C1 segment of cervical spinal cord (tissue), 14 donors: ENCODE results near the gene GIGYF2.
"Not testable (repeated sequence)": the region's sequence is repeated elsewhere in the genome, so short reads cannot be mapped to it uniquely, and the experiment has no call there.

Experiments used
- DNase-seq, 14 donors: peaks; one replicate each; lab custom pipeline; 2025; lab: John Stamatoyannopoulos, UW

Gene GIGYF2

DNA sequence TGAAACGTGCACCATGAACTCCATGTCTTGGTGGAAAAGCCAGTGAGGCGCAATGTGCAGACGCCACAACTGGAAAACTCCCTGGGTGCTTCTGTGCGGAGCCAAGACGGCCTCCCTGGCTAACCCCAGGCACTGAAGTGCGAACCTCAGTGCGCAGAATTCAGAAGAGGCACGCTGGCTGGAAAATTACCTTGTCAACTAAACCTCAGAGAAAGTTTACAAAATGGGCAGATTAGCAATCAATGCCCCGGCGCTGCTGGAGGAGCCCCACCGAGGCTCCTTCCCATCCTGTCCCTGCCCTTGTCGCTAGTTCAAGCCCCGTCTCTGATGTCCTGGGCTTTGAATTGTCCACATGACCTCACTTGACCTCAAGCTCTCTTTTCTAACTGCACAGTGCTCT, 195.1 kb downstream of the GIGYF2 start:
- no peak for DNase-seq

DNA sequence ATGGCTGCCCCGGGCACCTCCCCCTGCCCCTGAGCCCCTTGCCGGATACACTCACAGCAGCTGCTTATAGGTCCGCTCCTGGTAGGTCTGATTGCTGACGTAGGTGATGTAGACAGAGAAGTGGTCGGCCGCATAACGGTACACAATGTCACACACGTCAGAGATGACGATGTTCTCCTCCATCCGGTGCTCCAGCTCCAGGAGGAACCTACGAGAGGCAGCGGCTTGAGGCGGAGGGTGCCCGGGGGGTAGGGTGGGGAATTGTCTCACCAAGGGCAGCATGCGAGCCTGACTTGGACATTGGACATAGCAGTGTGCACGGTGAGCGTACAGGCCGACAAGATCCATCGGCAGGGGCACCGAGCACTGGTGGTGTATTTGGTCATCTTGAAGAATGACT, 195.7 kb downstream of the GIGYF2 start:
- DNase-seq, result no peak

DNA sequence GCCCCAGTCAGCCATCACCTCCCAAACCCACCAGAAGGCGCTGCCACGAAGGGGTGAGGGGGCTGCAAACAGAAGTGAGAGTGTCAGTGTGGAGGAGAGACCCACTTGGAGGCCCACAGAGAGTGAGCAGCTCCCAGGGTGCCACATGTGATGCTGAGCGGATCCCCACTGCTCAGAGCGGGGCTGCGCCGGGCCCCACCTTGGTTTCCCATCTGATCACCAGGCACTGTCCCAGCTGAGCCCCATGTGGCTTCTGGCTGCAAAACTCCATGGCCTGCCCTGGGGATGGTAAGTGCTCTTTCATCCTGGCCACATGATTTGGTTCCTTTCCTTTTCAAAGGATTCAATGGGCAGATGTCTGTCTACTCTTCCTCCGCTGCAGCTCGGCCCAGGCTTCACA, 196.7 kb downstream of the GIGYF2 start:
- no peak for DNase-seq

DNA sequence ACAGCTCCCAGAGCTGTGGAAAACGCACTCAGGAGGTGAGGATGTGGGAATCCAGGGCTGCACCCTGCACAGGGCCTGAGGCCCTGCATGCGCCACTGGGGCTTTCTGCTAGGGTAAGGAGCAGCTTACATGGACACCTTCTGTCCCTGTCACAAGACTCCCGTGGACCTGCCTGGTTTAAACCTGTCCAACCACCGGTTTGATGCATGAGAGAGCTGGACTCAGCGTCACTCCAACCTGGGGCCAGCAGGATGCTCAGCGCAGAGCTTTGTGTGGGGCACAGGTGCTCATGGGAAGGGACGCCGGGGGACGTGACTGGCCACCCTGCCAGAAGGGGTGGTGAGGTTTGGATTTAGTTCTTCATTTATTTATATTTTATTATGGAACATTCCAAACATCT, 197.1 kb downstream of the GIGYF2 start:
- no peak for DNase-seq

DNA sequence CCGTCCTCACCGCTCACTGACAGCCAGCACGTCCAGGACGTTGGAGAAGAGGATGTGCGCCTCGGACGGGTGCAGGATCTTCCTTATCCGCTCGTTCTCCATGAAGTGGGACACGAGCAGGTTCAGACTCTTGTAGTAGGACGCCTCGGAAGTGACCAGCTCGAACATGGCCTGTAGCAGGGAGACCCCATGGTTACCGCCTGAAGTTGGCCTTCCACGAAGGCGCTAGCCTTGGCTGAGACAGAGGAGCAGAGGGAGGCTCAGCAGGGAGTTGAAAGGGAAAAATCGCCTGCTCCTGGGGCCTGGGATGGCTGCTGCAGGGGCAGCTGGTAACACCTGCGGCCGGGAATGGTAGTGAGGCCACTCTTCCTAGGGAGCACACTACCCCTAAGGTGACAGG, 197.6 kb downstream of the GIGYF2 start:
- DNase-seq, result no peak

DNA sequence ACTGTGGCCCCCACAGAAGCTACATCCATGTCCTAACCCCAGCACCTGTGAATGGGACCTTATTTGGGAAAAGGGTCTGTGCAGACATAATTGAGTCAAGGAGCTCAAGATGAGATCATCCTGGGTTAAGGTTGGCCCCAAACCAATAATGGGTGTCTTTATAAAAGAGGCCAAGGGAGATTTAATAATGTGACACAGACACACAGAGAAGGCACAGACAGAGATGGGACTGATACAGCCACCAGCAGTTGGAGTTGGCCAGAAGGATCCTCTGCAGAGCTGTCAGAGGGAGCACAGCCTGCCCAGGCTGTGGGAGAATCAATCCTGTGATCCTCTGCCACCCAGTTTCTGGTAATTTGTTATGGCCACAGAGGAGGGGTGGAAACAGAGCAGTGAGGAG, 199.0 kb downstream of the GIGYF2 start:
- DNase-seq, result no peak

DNA sequence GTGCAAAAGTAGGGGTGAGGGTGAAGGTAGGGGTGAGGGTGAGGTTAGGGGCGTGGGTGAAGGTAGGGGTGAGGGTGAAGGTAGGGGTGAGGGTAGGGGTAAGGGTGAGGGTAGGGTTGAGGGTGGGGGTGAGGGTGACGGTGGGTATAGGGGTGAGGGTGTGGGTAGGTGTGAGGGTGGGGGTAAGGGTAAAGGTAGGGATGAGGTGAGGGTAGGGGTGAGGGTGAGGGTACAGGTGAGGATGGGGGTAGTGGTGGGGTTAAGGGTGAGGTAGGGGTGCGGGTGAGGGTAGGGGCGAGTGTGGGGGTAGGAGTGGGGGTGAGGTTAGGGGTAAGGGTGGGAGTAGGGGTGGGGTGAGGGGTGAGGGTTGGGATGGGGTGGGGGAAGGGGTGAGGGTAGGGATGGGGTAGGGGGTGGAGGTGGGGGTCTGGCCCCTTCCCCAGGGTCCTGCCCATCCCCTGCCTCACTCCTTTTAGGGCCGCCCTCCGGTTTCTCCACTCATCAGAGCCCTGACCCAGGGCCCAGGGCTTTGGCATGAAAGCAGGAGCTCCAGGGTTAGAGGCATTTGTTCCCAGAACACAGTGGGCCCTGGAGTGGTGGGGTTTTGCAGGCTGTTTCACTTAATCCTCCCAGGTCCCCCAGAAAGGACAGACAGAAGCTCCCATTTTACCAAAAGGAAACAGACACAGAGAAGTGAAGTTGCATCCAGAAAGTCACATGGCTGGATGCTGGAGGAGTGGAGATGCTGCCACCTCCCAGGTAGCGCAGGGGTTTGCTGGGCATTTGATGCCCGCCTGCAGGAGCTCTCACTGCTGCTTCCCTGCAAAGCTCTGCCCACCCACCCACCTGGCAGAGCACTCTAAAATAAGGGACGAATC, 199.8 kb downstream of the GIGYF2 start:
- DNase-seq, result no peak

DNA sequence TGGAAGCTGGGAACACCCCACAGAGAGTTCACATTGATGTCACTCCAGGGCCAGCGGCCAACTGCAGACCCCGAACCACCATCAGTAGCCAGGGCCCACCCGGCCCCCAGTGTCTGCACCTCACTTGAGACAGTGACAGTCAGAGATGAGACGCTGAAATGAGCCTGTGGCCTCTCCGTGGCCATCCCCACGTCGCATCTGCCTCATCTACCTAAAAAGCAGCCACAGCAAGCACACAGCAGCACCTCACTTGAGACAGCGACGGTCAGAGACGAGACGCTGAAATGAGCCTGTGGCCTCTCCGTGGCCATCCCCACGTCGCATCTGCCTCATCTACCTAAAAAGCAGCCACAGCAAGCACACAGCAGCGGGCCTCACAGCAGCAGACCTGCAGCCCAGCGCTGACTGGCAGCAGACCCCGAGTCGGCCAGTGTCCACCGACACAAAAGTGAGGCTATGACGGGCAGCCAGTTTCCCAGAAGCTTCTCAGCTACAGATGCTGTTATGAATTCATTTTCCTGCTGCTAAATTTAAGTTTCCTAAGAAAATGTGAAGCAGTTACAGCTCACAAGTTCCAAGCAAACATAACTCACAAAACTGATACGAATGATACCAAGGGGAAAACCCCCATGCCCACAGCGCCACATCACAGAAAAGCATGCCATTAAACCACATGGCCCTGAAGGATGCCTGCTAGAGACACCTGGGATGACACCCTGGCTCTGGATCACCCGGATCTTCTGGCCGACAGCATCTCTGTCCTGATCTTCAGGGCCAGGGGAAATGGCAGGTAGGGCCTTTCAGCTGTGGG, 200.7 kb downstream of the GIGYF2 start:
- no peak for DNase-seq

DNA sequence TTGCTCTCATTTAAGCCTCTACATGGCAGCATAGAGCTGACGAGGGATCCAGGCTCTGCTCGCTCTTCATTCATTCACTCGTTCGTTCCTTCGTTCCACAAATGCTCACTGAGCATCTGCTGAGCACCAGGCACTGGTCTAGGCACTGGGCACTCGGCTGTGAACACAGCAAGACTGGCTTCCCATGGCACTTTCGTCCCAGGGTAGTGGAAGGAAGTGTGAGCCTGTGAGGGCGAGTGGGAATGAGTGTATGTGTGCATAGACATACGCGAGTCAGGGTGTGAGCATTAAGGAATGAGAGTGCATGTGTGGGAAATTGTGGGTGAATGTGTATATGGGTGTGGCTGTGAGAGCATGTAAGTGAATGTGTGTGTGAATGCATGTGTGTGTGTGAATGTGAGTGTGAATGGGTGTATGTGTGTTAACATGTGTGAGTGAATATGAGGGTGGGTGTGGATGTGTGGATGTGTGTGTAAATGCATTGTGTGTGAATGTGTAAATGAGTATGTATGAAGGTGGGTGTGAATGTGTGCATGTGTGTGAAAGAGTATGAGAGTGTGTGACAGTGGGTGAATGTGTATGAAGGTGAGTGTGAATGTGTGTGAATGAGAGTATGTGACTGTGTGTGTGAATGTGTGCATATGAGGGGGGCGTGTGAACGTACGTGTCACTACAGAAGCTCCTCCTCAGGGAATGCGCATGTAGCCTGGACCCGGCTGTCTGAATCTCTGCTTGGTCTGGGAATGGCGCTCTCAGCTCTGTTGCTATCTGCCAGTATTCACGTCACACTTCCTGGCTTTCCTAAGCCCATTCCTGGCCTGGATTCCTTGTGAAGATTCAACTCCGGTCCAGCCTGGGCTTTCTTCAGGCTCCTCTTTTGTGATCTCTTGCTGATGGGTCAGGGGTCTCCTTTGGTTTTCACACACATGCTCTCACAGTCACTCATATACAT, 201.7 kb downstream of the GIGYF2 start:
- DNase-seq, result no peak

DNA sequence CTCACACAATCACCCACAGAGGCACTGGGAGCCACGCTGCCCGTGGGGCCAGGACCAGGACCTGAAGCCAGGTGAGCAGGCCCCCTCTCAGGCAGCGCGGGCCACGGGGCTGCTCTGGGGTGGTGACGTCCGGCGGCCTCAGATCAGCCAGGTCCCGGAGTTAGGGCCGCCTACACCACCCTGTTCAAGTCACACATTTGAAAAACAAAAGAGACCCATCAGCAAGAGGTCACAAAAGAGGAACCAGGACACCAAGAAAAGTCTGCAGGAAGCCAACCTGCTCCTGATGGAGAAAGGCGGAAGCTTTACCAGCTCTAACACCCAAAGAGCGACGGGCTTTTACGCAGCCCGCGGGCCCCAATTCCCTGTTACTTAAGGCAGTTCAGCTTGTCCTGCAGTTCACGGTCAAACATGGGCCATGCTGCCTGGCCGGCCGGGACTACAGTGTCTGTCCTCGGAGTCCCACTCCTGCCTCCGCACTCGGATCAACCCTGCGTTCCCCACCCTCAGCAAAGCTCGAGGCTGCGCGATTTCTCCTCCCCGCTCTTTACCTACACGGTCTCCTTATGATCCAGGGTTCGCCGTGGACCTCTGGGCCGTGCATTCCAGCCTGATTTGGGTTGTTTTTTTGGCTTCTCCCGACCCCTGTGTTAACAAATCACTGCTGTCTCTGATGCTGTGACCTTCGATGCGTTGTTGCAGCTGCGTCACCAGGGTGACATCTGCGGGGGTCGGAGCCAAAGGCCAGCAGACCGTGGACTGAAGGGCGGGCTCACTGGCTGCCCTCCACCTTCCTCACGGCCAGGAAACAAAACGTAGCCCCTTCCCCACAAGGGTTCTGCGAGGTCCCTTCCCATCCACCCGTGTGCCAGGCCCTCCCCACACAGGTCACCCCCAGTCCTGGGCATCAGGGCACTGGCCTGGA, 203.9 kb downstream of the GIGYF2 start:
- DNase-seq, result no peak

DNA sequence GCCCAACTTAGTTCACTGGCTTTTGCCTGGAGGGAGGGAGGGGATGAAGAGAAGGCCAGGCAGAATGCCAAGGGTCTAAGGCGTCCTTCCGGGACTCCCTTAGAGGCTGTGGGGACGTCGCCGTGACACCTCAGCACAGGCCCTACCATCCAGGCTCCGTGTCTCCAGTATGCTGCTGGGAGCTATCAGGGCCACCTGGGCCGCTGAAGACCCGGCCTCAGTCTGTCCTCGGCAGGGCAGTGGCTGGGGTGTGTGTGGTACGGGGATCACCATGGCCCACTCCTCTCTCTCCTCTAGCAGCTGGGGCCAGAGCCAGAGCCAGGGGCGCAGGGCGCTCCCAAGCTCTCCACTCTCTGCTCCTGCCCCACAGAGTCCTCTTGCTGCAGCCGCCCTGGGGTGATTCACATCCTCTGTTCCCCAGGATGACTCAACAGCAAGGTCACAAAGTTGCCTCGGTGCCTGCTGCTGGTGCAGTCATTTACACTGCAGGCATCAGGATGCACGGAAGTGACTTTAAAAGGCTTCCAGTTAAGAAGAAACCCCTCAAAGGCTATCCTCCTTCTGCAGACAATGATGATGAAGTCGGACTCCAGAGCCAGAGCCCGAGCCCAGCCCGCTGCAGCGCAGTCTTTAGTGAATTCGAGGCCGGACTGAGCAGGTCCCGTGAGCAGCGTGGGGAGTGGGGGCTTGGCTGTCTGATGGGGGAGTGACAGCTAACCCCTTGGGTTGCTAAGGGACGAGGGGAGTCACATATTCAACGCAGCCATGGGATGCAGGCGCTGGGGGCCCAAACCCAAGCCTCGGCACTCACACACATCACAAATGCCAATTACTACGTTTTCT, 204.8 kb downstream of the GIGYF2 start:
- DNase-seq, result peak in 1 of 14 donors; percentile 71

DNA sequence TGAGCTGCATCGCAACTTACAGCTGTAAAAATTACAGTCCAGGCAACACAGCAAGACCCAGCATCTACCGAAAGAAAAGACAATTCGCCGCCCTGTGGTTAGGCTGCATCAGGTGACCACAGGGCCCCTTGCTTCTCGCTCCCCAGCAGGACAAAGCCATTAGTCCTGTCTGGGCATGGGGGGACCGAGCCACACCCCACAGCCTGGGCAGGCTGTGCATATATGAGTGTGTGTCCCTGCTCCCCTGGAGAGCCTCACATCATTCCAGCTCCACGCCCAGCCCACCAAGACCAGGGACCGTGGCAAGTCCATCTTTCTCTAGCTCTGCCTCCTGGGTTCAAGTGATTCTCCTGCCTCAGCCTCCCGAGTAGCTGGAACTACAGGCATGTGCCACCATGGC, 206.9 kb downstream of the GIGYF2 start:
- no peak for DNase-seq

DNA sequence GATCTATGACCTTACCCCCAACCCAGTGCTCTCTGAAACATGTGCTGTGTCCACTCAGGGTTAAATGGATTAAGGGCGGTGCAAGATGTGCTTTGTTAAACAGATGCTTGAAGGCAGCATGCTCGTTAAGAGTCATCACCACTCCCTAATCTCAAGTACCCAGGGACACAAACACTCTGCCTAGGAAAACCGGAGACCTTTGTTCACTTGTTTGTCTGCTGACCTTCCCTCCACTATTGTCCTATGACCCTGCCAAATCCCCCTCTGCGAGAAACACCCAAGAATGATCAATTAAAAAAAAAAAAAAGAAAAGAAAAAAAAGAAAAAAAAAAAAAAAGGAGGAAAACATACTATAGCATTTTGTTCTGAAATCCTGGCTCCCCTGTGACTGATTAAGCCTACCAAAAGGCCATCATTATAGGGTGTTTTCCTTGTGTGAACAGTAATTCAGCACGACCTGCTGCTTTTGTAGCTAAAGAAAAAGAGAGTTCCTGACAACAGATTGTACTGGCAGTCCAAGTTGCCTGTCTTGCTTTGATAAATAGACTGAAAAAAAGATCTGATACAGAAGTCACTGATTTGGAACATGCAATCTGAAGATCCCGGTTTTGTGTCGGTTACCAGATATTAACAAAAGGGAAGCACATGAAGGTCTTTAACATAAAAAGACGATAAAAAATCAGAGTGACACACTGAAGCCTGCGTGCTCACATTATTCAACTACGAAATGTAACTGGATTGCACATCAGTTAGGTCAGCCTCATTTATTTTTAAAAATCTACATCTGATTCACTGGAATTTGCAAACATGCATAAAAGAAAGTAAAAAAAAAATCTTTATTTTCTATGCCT, 210.0 kb downstream of the GIGYF2 start:
- not testable (repeated sequence) for DNase-seq

DNA sequence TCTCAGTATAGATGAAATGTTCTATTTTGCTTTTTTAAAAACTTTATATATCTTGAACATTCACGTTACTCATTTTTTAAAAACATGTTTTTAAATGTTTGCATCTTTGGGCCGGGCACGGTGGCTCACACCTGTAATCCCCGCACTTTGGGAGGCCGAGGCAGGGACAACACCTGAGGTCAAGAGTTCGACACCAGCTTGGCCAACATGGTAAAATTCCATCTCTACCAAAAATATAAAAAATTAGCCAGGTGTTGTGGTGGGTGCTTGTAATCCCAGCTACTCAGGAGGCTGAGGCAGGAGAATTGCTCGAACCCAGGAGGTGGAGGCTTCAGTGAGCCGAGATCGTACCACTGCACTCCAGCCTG, 210.6 kb downstream of the GIGYF2 start:
- not testable (repeated sequence) for DNase-seq

DNA sequence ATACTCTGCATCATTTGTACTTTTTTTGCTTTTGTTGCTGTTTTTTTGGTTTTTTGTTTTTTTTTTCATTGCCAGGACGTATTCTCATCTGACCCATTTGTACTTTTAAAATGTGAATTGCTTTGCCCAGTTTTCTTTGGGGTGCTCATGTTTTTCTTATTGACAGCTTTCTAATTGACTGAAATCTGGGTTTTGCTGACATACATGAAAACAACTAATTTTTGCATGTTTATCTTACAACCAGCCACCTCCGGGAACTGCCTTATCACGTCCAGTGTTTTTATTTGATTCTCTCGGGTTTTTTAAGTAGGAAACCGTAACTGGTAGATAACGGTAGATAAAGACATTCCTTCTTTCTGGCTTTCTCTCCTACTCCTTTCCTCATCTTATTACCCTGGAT, 211.6 kb downstream of the GIGYF2 start:
- DNase-seq, result no peak
